Measurements from ENCODE around the gene TRPV3. TPM values are rescaled to one million over a fixed set of nuclear protein-coding genes. Genes with fewer than 3 reads are reported as not detected.

The TRPV3 gene
- total RNA-seq, 1 experiment from 2014 or later: 1.4 TPM

GRCh38 chr17:3558603-3559269, 1.1 kb upstream of the TRPV3 start (continued):
- TF ChIP-seq, protein P1, sequence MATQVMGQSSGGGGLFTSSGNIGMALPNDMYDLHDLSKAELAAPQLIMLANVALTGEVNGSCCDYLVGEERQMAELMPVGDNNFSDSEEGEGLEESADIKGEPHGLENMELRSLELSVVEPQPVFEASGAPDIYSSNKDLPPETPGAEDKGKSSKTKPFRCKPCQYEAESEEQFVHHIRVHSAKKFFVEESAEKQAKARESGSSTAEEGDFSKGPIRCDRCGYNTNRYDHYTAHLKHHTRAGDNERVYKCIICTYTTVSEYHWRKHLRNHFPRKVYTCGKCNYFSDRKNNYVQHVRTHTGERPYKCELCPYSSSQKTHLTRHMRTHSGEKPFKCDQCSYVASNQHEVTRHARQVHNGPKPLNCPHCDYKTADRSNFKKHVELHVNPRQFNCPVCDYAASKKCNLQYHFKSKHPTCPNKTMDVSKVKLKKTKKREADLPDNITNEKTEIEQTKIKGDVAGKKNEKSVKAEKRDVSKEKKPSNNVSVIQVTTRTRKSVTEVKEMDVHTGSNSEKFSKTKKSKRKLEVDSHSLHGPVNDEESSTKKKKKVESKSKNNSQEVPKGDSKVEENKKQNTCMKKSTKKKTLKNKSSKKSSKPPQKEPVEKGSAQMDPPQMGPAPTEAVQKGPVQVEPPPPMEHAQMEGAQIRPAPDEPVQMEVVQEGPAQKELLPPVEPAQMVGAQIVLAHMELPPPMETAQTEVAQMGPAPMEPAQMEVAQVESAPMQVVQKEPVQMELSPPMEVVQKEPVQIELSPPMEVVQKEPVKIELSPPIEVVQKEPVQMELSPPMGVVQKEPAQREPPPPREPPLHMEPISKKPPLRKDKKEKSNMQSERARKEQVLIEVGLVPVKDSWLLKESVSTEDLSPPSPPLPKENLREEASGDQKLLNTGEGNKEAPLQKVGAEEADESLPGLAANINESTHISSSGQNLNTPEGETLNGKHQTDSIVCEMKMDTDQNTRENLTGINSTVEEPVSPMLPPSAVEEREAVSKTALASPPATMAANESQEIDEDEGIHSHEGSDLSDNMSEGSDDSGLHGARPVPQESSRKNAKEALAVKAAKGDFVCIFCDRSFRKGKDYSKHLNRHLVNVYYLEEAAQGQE (IDR thresholded peaks at IDR 0.05; ENCODE audit: low read depth): no peak
- TF ChIP-seq SRF (IDR thresholded peaks at IDR 0.05; ENCODE audit: low read depth) (no peak), POLR2AphosphoS5 (IDR thresholded peaks at IDR 0.05; ENCODE audit: low read depth, low read length) (no peak), ATF3 (IDR thresholded peaks at IDR 0.05) (no peak), ZFX (IDR thresholded peaks at IDR 0.05) (no peak), TCF7L2 (IDR thresholded peaks at IDR 0.05; ENCODE audit: borderline replicate concordance, extremely low read depth, insufficient read depth, insufficient read length) (no peak), RAD21 (IDR thresholded peaks at IDR 0.05; ENCODE audit: low read depth) (no peak), JUND (IDR thresholded peaks at IDR 0.05) (no peak)

DNA sequence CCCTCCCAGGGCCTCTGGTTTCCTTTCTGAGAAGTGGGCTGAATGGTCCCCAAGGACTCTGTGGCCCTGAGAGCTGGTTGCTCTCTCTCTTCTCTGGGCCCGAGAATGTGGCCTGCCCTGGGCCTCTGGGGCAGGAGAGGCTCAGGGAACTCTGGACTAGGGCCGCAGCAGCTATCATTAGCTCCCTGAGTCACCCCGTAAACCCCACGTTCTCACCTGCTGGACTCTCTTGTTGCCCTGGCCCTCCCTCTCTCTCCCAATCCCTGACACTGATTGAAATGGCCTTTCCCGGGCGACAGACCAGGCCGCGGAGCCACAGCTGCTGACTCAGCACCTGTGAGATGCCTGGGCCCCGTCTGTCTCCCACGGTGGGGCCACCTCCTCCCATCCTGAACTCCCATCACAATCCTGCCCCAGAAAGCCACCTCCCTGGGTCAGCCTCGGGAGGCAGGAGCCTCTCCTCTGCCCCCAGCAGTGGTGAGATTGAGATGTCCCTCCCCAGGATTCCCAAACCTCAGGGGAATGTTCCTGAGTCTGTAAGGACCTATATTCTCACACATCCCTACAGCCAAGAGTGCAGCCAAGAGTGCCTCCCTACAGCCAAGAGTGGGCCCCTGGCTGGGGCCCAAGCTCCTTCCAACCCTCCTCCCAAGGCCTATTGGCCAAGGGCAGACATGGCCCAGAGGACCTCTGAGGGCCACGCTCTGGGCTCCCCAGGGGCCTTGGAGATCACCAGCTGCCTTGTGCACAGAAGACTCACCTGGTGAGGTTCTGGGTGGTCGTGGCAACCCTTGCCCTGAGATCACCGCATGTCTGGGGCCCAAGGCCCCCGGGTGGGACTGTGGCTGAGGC, 470 bp downstream of the TRPV3 start:
- CTCF ChIA-PET: no interaction called here
- RAD21 ChIA-PET (ENCODE audit: low non-redundant PET in 1 of 2, low total read pairs in 2 of 2, uncharacterized antibody in 2 of 2, unreplicated experiment in 2 of 2): no interaction called here
- Histone ChIP-seq H3K36me3 (ENCODE audit: control insufficient read depth in 1 of 2, insufficient read depth in 2 of 2, low read length in 2 of 2) (no peaks in the 10 kb centered on the region), H3K79me2 (ENCODE audit: insufficient read depth, low read length) (no peaks in the 10 kb centered on the region), H2AFZ (ENCODE audit: low read depth, low read length, poor library complexity, severe bottlenecking) (no peak overlapping the region), H3K4me1 (ENCODE audit: control insufficient read depth in 1 of 2, insufficient read depth in 2 of 2, low read length in 2 of 2) (peaks cover 9 to 14% of the 10 kb centered on the region in 2 experiments), H3K4me2 (ENCODE audit: low read length) (peak overlapping the region; percentile 49), H3K27me3 (ENCODE audit: insufficient read depth, low read length) (no peaks in the 10 kb centered on the region), H3K4me3 (replicated peaks in 1 of 2; ENCODE audit: low read depth in 1 of 2, low read length in 2 of 2) (no peak overlapping the region), H3K9me2 (ENCODE audit: insufficient read depth) (no peaks in the 10 kb centered on the region), H3K9me3 (ENCODE audit: control insufficient read depth in 1 of 2, insufficient read depth in 1 of 2, low read depth in 1 of 2, low read length in 2 of 2) (no peaks in the 10 kb centered on the region), H3K27ac (ENCODE audit: low read depth, low read length) (no peak overlapping the region), H4K20me1 (ENCODE audit: insufficient read depth) (no peaks in the 10 kb centered on the region), H3K9ac (ENCODE audit: low read length) (no peak overlapping the region)
- DNase-seq (ENCODE audit: low read depth, low spot score): no peak
- ATAC-seq: peak; percentile 50
- TF ChIP-seq SRF (IDR thresholded peaks at IDR 0.05; ENCODE audit: low read depth) (no peak), ZBTB33 (IDR thresholded peaks at IDR 0.05; ENCODE audit: extremely low read depth, insufficient replicate concordance, low read length) (no peak), YY1 (IDR thresholded peaks at IDR 0.05; ENCODE audit: extremely low read depth, insufficient replicate concordance, low read depth, low read length) (no peak), RAD21 (IDR thresholded peaks at IDR 0.05; ENCODE audit: low read depth) (no peak), SP1 (IDR thresholded peaks at IDR 0.05; ENCODE audit: low read depth) (no peak), SIN3A (IDR thresholded peaks at IDR 0.05; ENCODE audit: low read depth) (no peak), EZH2 (IDR thresholded peaks at IDR 0.05) (no peak), ELF1 (IDR thresholded peaks at IDR 0.05; ENCODE audit: borderline replicate concordance, low read depth) (no peak), JUND (IDR thresholded peaks at IDR 0.05) (no peak), EGR1 (IDR thresholded peaks at IDR 0.05; ENCODE audit: low read depth) (no peak), ATF3 (IDR thresholded peaks at IDR 0.05) (no peak), ZNF274 (IDR thresholded peaks at IDR 0.05; ENCODE audit: low read depth, low read length) (no peak)
- TF ChIP-seq, protein P2, sequence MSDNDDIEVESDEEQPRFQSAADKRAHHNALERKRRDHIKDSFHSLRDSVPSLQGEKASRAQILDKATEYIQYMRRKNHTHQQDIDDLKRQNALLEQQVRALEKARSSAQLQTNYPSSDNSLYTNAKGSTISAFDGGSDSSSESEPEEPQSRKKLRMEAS (IDR thresholded peaks at IDR 0.05): no peak
- TSS peak; percentile 52 for BruUV-seq (replicated peaks)
- POLR2A ChIA-PET: interaction anchor here (1.7 kb wide), 1 partner anchor 22 kb away, joined by 3 read pairs; no protein-coding TSS in a partner anchor
- intact Hi-C loops (cut with micrococcal nuclease): no loop called here

All from HCT116 (cell line).